ENCODE measurements around the gene ITLN1.
"Not testable (repeated sequence)": the region's sequence is repeated elsewhere in the genome, so short reads cannot be mapped to it uniquely, and the experiment has no call there.

The ITLN1 gene

GRCh38 chr1:160885042-160885441 is at the start of gene ITLN1:
ITLN1 (minus strand) TSS chr1:160885180; CDS start chr1:160884877, 303 bp downstream.
- H3K4me3 ChIP-seq (replicated peaks; ENCODE audit: low read depth, low read length): no peak within 1 kb of the TSS
- DNase-seq (ENCODE audit: low read depth): no peak
- no peak for TF ChIP-seq CTCF (IDR thresholded peaks at IDR 0.05; ENCODE audit: low read length, missing control alignments)

GRCh38 chr1:160933305-160933704 is 48.3 kb upstream of the ITLN1 start:
- not testable (repeated sequence) for H3K4me3 ChIP-seq (replicated peaks; ENCODE audit: low read depth, low read length); DNase-seq (ENCODE audit: low read depth)

GRCh38 chr1:160925652-160926244 is 40.8 kb upstream of the ITLN1 start:
- no peak overlapping the region for H3K4me3 ChIP-seq (replicated peaks; ENCODE audit: low read depth, low read length)
- TF ChIP-seq CTCF (IDR thresholded peaks at IDR 0.05; ENCODE audit: low read length, missing control alignments): no peak
- DNase-seq (ENCODE audit: low read depth): no peak

GRCh38 chr1:160924791-160925651 is 40.0 kb upstream of the ITLN1 start:
- H3K4me3 ChIP-seq (replicated peaks; ENCODE audit: low read depth, low read length): no peak overlapping the region
- no peak for TF ChIP-seq CTCF (IDR thresholded peaks at IDR 0.05; ENCODE audit: low read length, missing control alignments)
- no peak for DNase-seq (ENCODE audit: low read depth)

- TF ChIP-seq CTCF (IDR thresholded peaks at IDR 0.05; ENCODE audit: low read length, missing control alignments): no peak
- no peak overlapping the region for H3K4me3 ChIP-seq (replicated peaks; ENCODE audit: low read depth, low read length)
- DNase-seq (ENCODE audit: low read depth): no peak
Measured at GRCh38 chr1:160916666-160917065, 31.7 kb upstream of the ITLN1 start.

- DNase-seq (ENCODE audit: low read depth); H3K4me3 ChIP-seq (replicated peaks; ENCODE audit: low read depth, low read length): not testable (repeated sequence)
Measured at GRCh38 chr1:160913229-160913628, 28.2 kb upstream of the ITLN1 start.

- no peak for DNase-seq (ENCODE audit: low read depth)
- no peak overlapping the region for H3K4me3 ChIP-seq (replicated peaks; ENCODE audit: low read depth, low read length)
- TF ChIP-seq CTCF (IDR thresholded peaks at IDR 0.05; ENCODE audit: low read length, missing control alignments): no peak
Measured at GRCh38 chr1:160911925-160912324, 26.9 kb upstream of the ITLN1 start.

- TF ChIP-seq CTCF (IDR thresholded peaks at IDR 0.05; ENCODE audit: low read length, missing control alignments): no peak
- DNase-seq (ENCODE audit: low read depth): peak; percentile 96
- no peak overlapping the region for H3K4me3 ChIP-seq (replicated peaks; ENCODE audit: low read depth, low read length)
Measured at GRCh38 chr1:160911441-160911840, 26.5 kb upstream of the ITLN1 start.

Data from fibroblast of pulmonary artery (primary cell).